HEK293 (cell line): ENCODE measurements around the gene IL4I1.

ENCODE experiments used
- CTCF ChIA-PET: fragments of 350-600 bp; formaldehyde crosslinking; extraction: SDS; loops from one replicate; lab custom pipeline; 2021; ENCODE audit warnings: antibody characterized with exemption; lab: Yijun Ruan, JAX
- POLR2A ChIA-PET: fragments of 300-600 bp; formaldehyde crosslinking; extraction: SDS; loops from one replicate; lab custom pipeline; 2020; ENCODE audit warnings: antibody characterized with exemption, inconsistent platforms; lab: Yijun Ruan, JAX
- H3K27ac ChIP-seq: fragments of 200-500 bp; sonication (Bioruptor generic); 2 replicates; pipeline ENCODE4 v1.5.1; 2014; ENCODE audit warnings: low read depth, low read length, control low read depth, inconsistent platforms; ENCODE audit errors: extremely low read depth
- H3K36me3 ChIP-seq, 2 experiments: fragments of 200-500 bp in 1 of 2; sonication (Bioruptor generic) in 1 of 2; 1 replicate in 1 of 2; 2 replicates in 1 of 2; pipeline ENCODE4 v1.5.1; 2014 to 2017; ENCODE audit warnings: inconsistent platforms in 2 of 2, low read length in 2 of 2; ENCODE audit not compliant: control insufficient read depth in 2 of 2, insufficient read depth in 1 of 2
- H3K4me1 ChIP-seq: fragments of 200-500 bp; sonication (Bioruptor generic); 2 replicates; pipeline ENCODE4 v1.5.1; 2014; ENCODE audit warnings: mild to moderate bottlenecking, low read length, inconsistent platforms; ENCODE audit not compliant: control insufficient read depth, insufficient read depth
- H3K4me3 ChIP-seq: 2 replicates; pipeline ENCODE4 v1.5.1; 2011; ENCODE audit warnings: low read depth, mild to moderate bottlenecking, control low read depth, low read length, moderate library complexity
- H3K9me3 ChIP-seq: fragments of 200-500 bp; sonication (Bioruptor generic); 2 replicates; pipeline ENCODE4 v1.5.1; 2014; ENCODE audit warnings: low read depth, low read length, inconsistent platforms; ENCODE audit not compliant: control insufficient read depth, insufficient read depth
- AEBP2 ChIP-seq: fragments of 450-650 bp; formaldehyde crosslinking; IDR thresholded peaks from 2 replicates; pipeline ENCODE4 v1.5.1; 2016; ENCODE audit warnings: missing biosample characterization, missing genetic modification characterization, borderline replicate concordance
- BCL11B ChIP-seq: fragments of 450-650 bp; formaldehyde crosslinking; IDR thresholded peaks from 2 replicates; pipeline ENCODE4 v1.5.1; 2016; ENCODE audit warnings: low read depth, missing biosample characterization, missing genetic modification characterization
- BCL6B ChIP-seq: fragments of 450-650 bp; formaldehyde crosslinking; IDR thresholded peaks from 2 replicates; pipeline ENCODE4 v1.5.1; 2017; ENCODE audit warnings: missing biosample characterization, missing genetic modification characterization
- GLI2 ChIP-seq: fragments of 450-650 bp; formaldehyde crosslinking; IDR thresholded peaks from 2 replicates; pipeline ENCODE4; 2017; ENCODE audit warnings: missing biosample characterization, missing genetic modification characterization, low read depth, borderline replicate concordance
- GLIS1 ChIP-seq: fragments of 450-650 bp; formaldehyde crosslinking; IDR thresholded peaks from 2 replicates; pipeline ENCODE4 v1.5.1; 2016; ENCODE audit warnings: missing biosample characterization, missing genetic modification characterization
- HOXD13 ChIP-seq: sonication (generic); formaldehyde crosslinking; IDR thresholded peaks from 2 replicates; pipeline ENCODE4 v1.8.0; 2022; ENCODE audit warnings: missing genetic modification reagents, borderline replicate concordance
- KLF8 ChIP-seq: fragments of 450-650 bp; formaldehyde crosslinking; IDR thresholded peaks from 2 replicates; pipeline ENCODE4 v1.5.1; 2016; ENCODE audit warnings: missing biosample characterization, missing genetic modification characterization
- REPIN1 ChIP-seq: fragments of 450-650 bp; formaldehyde crosslinking; IDR thresholded peaks from 2 replicates; pipeline ENCODE4 v1.5.1; 2017; ENCODE audit warnings: missing biosample characterization, missing genetic modification characterization, low read depth
- ZBTB44 ChIP-seq: fragments of 450-650 bp; IDR thresholded peaks from 2 replicates; pipeline ENCODE4 v1.5.1; 2018; ENCODE audit warnings: missing biosample characterization, mild to moderate bottlenecking, missing genetic modification characterization
- ZEB2 ChIP-seq: fragments of 450-650 bp; formaldehyde crosslinking; IDR thresholded peaks from 2 replicates; pipeline ENCODE4 v1.5.1; 2016; ENCODE audit warnings: missing biosample characterization, missing genetic modification characterization
- ZNF169 ChIP-seq: fragments of 450-650 bp; formaldehyde crosslinking; IDR thresholded peaks from 2 replicates; pipeline ENCODE4 v1.5.1; 2016; ENCODE audit warnings: missing biosample characterization, missing genetic modification characterization
- ZNF175 ChIP-seq: fragments of 450-650 bp; formaldehyde crosslinking; IDR thresholded peaks from 2 replicates; pipeline ENCODE4 v1.5.1; 2016; ENCODE audit warnings: missing biosample characterization, missing genetic modification characterization
- ZNF184 ChIP-seq: fragments of 450-650 bp; IDR thresholded peaks from 2 replicates; pipeline ENCODE4 v1.5.1; 2018; ENCODE audit warnings: missing biosample characterization, mild to moderate bottlenecking, missing genetic modification characterization
- ZNF23 ChIP-seq: fragments of 450-650 bp; formaldehyde crosslinking; IDR thresholded peaks from 2 replicates; pipeline ENCODE4 v1.5.1; 2016; ENCODE audit warnings: missing biosample characterization, missing genetic modification characterization, borderline replicate concordance
- ZNF266 ChIP-seq: fragments of 450-650 bp; formaldehyde crosslinking; IDR thresholded peaks from 2 replicates; pipeline ENCODE4 v1.5.1; 2016; ENCODE audit warnings: missing biosample characterization, missing genetic modification characterization, low read depth
- ZNF292 ChIP-seq: fragments of 450-650 bp; formaldehyde crosslinking; IDR thresholded peaks from 2 replicates; pipeline ENCODE4 v1.5.1; 2016; ENCODE audit warnings: low read depth, missing biosample characterization, missing genetic modification characterization, borderline replicate concordance
- ZNF302 ChIP-seq: fragments of 450-650 bp; formaldehyde crosslinking; IDR thresholded peaks from 2 replicates; pipeline ENCODE4 v1.5.1; 2016; ENCODE audit warnings: missing biosample characterization, missing genetic modification characterization, low read depth
- ZNF324 ChIP-seq: fragments of 450-650 bp; formaldehyde crosslinking; IDR thresholded peaks from 2 replicates; pipeline ENCODE4 v1.5.1; 2016; ENCODE audit warnings: missing biosample characterization, missing genetic modification characterization
- ZNF341 ChIP-seq: fragments of 450-650 bp; formaldehyde crosslinking; IDR thresholded peaks from 2 replicates; pipeline ENCODE4; 2016; ENCODE audit warnings: low read depth, missing biosample characterization, missing genetic modification characterization
- ZNF362 ChIP-seq: fragments of 450-650 bp; formaldehyde crosslinking; IDR thresholded peaks from 2 replicates; pipeline ENCODE4 v1.5.1; 2016; ENCODE audit warnings: missing biosample characterization, missing genetic modification characterization
- ZNF48 ChIP-seq: fragments of 450-650 bp; formaldehyde crosslinking; IDR thresholded peaks from 2 replicates; pipeline ENCODE4 v1.5.1; 2016; ENCODE audit warnings: missing biosample characterization, missing genetic modification characterization
- ZNF521 ChIP-seq: fragments of 450-650 bp; formaldehyde crosslinking; IDR thresholded peaks from 2 replicates; pipeline ENCODE4 v1.5.1; 2017; ENCODE audit warnings: missing biosample characterization, mild to moderate bottlenecking, missing genetic modification characterization
- ZNF529 ChIP-seq: fragments of 450-650 bp; formaldehyde crosslinking; IDR thresholded peaks from 2 replicates; pipeline ENCODE4 v1.5.1; 2017; ENCODE audit warnings: missing genetic modification characterization, missing biosample characterization; ENCODE audit not compliant: insufficient replicate concordance
- ZNF571 ChIP-seq: fragments of 450-650 bp; formaldehyde crosslinking; IDR thresholded peaks from 2 replicates; pipeline ENCODE4 v1.5.0; 2017; ENCODE audit warnings: missing biosample characterization, missing genetic modification characterization
- ZNF580 ChIP-seq: fragments of 450-650 bp; formaldehyde crosslinking; IDR thresholded peaks from 2 replicates; pipeline ENCODE4 v1.5.1; 2016; ENCODE audit warnings: missing biosample characterization, missing genetic modification characterization
- ZNF624 ChIP-seq: fragments of 450-650 bp; formaldehyde crosslinking; IDR thresholded peaks from 2 replicates; pipeline ENCODE4 v1.5.1; 2017; ENCODE audit warnings: missing biosample characterization, missing genetic modification characterization
- ZNF664 ChIP-seq: fragments of 450-650 bp; formaldehyde crosslinking; IDR thresholded peaks from 2 replicates; pipeline ENCODE4 v1.5.1; 2016; ENCODE audit warnings: missing biosample characterization, missing genetic modification characterization
- ZNF76 ChIP-seq: fragments of 450-650 bp; formaldehyde crosslinking; IDR thresholded peaks from 2 replicates; pipeline ENCODE4; 2016; ENCODE audit warnings: low read depth, missing biosample characterization, missing genetic modification characterization, borderline replicate concordance
- ZNF785 ChIP-seq: fragments of 450-650 bp; formaldehyde crosslinking; IDR thresholded peaks from 2 replicates; pipeline ENCODE4 v1.5.1; 2016; ENCODE audit warnings: missing biosample characterization, missing genetic modification characterization
- ZNF837 ChIP-seq: fragments of 450-650 bp; formaldehyde crosslinking; IDR thresholded peaks from 2 replicates; pipeline ENCODE4 v1.5.1; 2016; ENCODE audit warnings: missing biosample characterization, missing genetic modification characterization

The IL4I1 gene

GRCh38 chr19:49940482-49940791 is 43.8 kb upstream of the IL4I1 start (continued):
- TF ChIP-seq ZNF302 = no peak
- no peak for TF ChIP-seq ZNF785 (tag by site-specific recombination)

GRCh38 chr19:49939721-49940481 is 43.2 kb upstream of the IL4I1 start:
- Histone ChIP-seq H3K36me3 (no peaks in the 10 kb centered on the region), H3K27ac (no peak overlapping the region), H3K9me3 (no peaks in the 10 kb centered on the region), H3K4me3 (no peak overlapping the region), H3K4me1 (peaks cover 3% of the 10 kb centered on the region; the same call in 1 of the 2 replicates)
- CTCF ChIA-PET = interaction anchor here (0.6 to 7.6 kb wide), 8 partner anchors 11 to 47 kb away, joined by 3 to 100 read pairs (median 4); partner anchors contain the start of genes ATF5 and NUP62
- TF ChIP-seq ZNF341 (tag by site-specific recombination) = no peak
- no peak for TF ChIP-seq ZNF580
- no peak for TF ChIP-seq ZNF624 (tag by site-specific recombination)
- TF ChIP-seq ZNF664 (tag by site-specific recombination) = no peak
- no peak for TF ChIP-seq ZEB2 (tag by site-specific recombination)
- TF ChIP-seq AEBP2 (tag by site-specific recombination) = no peak
- no peak for TF ChIP-seq ZNF48 (tag by site-specific recombination)
- no peak for TF ChIP-seq ZNF175 (tag by site-specific recombination)
- no peak for TF ChIP-seq ZNF837
- TF ChIP-seq ZNF292 = no peak
- TF ChIP-seq ZBTB44 = no peak
- TF ChIP-seq GLI2 = no peak
- POLR2A ChIA-PET = no interaction called here

- ChIA-PET CTCF (interaction anchor here (0.7 to 7.6 kb wide), 7 partner anchors 10 to 219 kb away, joined by 3 to 100 read pairs (median 18); partner anchors contain the start of genes ATF5 and NUP62), POLR2A (interaction anchor here (0.9 kb wide), 1 partner anchor 10 kb away, joined by 3 read pairs; the partner anchor contains the start of genes ATF5 and NUP62)
- peaks cover 3% of the 10 kb centered on the region; the same call in 1 of the 2 replicates for H3K4me1 ChIP-seq
- no peaks in the 10 kb centered on the region for H3K36me3 ChIP-seq
- no peaks in the 10 kb centered on the region for H3K9me3 ChIP-seq
- no peak overlapping the region for H3K27ac ChIP-seq
- H3K4me3 ChIP-seq = no peak overlapping the region
- TF ChIP-seq ZNF169 (no peak), KLF8 (no peak), BCL6B (tag by site-specific recombination) (no peak), ZNF529 (tag by site-specific recombination) (no peak), GLIS1 (tag by site-specific recombination) (no peak), REPIN1 (tag by site-specific recombination) (no peak), ZNF324 (tag by site-specific recombination) (no peak), HOXD13 (CRISPR knock-in tag) (no peak), ZNF76 (tag by site-specific recombination) (no peak), ZNF521 (tag by site-specific recombination) (no peak), ZNF23 (no peak), ZNF571 (no peak), BCL11B (tag by site-specific recombination) (no peak), ZNF266 (no peak), ZNF184 (tag by site-specific recombination) (no peak), ZNF362 (tag by site-specific recombination) (no peak)
These were observed 42.0 kb upstream of the IL4I1 start for GRCh38 chr19:49938662-49939061.
